Measurements from ENCODE around the gene RLN3. TPM values are rescaled to one million over a fixed set of nuclear protein-coding genes. Genes with fewer than 3 reads are reported as not detected.
"Not testable (repeated sequence)": the region's sequence is repeated elsewhere in the genome, so short reads cannot be mapped to it uniquely, and the experiment has no call there.

Gene RLN3
- total RNA-seq, 1 donor from 2014 or later, result not detected

GRCh38 chr19:13995017-13995728 is 32.8 kb upstream of the RLN3 start:
- DNase-seq (ENCODE audit: low read depth), result no peak

- DNase-seq (ENCODE audit: low read depth), result no peak
Measured at GRCh38 chr19:13995878-13996765, 31.8 kb upstream of the RLN3 start.

GRCh38 chr19:13996928-13997630 is 30.9 kb upstream of the RLN3 start:
- no peak for DNase-seq (ENCODE audit: low read depth)

- DNase-seq (ENCODE audit: low read depth), result no peak
Measured at GRCh38 chr19:13997631-13997962, 30.4 kb upstream of the RLN3 start.

- DNase-seq (ENCODE audit: low read depth), result no peak
Measured at GRCh38 chr19:13998426-13998825, 29.5 kb upstream of the RLN3 start.

- DNase-seq (ENCODE audit: low read depth), result no peak
Measured at GRCh38 chr19:13999085-13999484, 28.9 kb upstream of the RLN3 start.

GRCh38 chr19:14000691-14001375 is 27.1 kb upstream of the RLN3 start:
- no peak for DNase-seq (ENCODE audit: low read depth)

GRCh38 chr19:14002571-14003250 is 25.2 kb upstream of the RLN3 start:
- DNase-seq (ENCODE audit: low read depth), result no peak

- DNase-seq (ENCODE audit: low read depth), result peak; percentile 20
Measured at GRCh38 chr19:14003251-14004055, 24.5 kb upstream of the RLN3 start.

GRCh38 chr19:14004619-14005348 is 23.2 kb upstream of the RLN3 start:
- peak; percentile 17 for DNase-seq (ENCODE audit: low read depth)

GRCh38 chr19:14005349-14006084 is 22.4 kb upstream of the RLN3 start:
- peak; percentile 47 for DNase-seq (ENCODE audit: low read depth)

GRCh38 chr19:14006085-14006765 is 21.7 kb upstream of the RLN3 start, which contains the start of gene RFX1:
RFX1 (minus strand) TSS chr19:14006320; CDS start chr19:13993843, 12,477 bp downstream.
- DNase-seq (ENCODE audit: low read depth), result peak; percentile 100

- no peak for DNase-seq (ENCODE audit: low read depth)
Measured at GRCh38 chr19:14006766-14007562, 21.0 kb upstream of the RLN3 start.

GRCh38 chr19:14012378-14012915 is 15.5 kb upstream of the RLN3 start:
- DNase-seq (ENCODE audit: low read depth), result no peak

- DNase-seq (ENCODE audit: low read depth), result peak; percentile 53
Measured at GRCh38 chr19:14015524-14016035, 12.4 kb upstream of the RLN3 start.

- no peak for DNase-seq (ENCODE audit: low read depth)
Measured at GRCh38 chr19:14019100-14019499, 8.8 kb upstream of the RLN3 start.

GRCh38 chr19:14019739-14020138 is 8.2 kb upstream of the RLN3 start:
- not testable (repeated sequence) for DNase-seq (ENCODE audit: low read depth)

Data from renal cortical epithelial cell (primary cell).